Posterior cingulate gyrus (tissue), 11 donors: ENCODE measurements around the gene FCER2.
"Not testable (repeated sequence)": the region's sequence is repeated elsewhere in the genome, so short reads cannot be mapped to it uniquely, and the experiment has no call there.

Source experiments
- DNase-seq, 10 donors: peaks; one replicate each; pipeline versions ENCODE4 v3.0.0 to v3.0.0-alpha.2; 2020 to 2021; ENCODE audit warnings: mixed read lengths in 3 of 10
- intact Hi-C: fragments of 100-400 bp; cut with DNase I; formaldehyde crosslinking; loops from one replicate; pipeline ENCODE4 v1.15.1; 2023

Gene FCER2

DNA sequence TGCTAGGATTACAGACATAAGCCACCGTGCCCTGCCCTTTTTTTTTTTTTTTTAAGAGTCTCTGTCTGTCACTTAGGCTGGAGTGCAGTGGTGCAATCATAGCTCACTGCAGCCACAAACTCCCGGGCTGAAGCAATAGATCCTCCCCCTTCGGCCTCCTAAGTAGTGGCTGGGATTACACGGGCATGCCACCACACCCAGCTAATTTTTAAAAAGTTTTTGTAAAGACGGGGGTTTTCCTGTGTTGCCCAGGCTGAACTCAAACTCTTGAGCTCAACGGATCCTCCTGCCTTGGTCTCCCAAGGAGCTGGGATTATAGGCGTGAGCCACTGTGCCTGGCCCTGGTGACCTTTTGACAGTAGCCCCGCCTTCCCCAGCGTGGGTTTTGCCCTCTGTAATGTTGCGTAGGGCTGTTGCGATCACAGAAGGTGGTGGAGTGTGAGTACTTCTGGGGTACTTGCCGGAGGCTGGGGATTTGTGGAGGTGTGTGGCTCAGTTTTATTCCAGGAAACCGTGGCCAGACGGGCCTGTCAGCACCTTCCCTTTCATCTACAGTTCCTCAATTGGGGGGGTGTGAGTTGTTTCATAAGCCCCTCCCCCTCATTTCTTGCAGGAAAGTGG lies 44.7 kb downstream of the FCER2 start:
- intact Hi-C loops: no loop called here
- DNase-seq: no peak

DNA sequence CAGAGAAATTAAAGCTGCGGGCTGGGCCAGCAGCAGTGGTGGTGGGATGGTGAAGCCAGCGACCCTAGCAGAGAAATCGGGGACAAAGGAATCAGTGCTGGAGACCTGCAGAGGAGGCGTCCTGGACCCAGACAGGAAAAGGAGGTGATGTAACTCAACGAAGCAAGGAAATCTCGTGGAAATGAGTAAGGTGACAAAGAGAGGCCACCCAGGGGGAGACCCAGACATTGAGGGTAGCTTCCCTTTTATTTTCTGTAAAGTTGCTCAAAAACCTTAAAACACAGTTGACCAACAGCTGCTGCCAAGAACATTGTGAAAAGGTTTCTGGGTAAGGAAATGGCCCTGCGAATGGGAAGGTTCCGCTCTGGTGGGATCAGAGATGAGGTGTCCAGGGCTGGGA lies 46.4 kb downstream of the FCER2 start:
- intact Hi-C loops: no loop called here
- no peak for DNase-seq

- DNase-seq: no peak
These were observed 47.5 kb downstream of the FCER2 start for GRCh38 chr19:7654401-7654800.

GRCh38 chr19:7652061-7652641 lies 49.8 kb downstream of the FCER2 start:
- peak; percentile 49 to 97 (median 82) for DNase-seq
- intact Hi-C loops: loop anchor here (1.0 kb wide), 2 partner anchors 28 to 147 kb away; partner anchors contain the start of gene TRAPPC5

More at GRCh38 chr19:7654401-7654800, 47.5 kb downstream of the FCER2 start:
- intact Hi-C loops: no loop called here

DNA sequence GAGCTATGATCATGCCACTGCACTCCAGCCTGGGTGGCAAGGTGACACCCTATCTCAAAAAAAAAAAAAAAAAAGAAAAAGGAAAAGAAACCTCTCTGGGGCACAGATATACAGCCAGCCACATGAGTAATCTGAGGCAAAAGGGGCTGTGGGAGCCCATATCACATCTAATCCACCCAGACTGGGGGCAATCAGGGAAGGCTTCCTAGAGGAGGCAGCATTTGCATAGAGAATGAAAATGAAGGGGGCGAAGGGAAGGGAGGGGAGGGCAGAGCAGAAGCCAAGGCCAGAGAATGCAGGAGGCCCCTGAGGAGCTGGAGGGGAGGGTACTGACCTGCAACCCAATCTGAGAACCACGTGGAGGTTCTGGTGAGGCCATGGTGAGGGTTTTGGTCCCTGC lies 51.8 kb downstream of the FCER2 start:
- DNase-seq: no peak
- intact Hi-C loops: no loop called here

DNA sequence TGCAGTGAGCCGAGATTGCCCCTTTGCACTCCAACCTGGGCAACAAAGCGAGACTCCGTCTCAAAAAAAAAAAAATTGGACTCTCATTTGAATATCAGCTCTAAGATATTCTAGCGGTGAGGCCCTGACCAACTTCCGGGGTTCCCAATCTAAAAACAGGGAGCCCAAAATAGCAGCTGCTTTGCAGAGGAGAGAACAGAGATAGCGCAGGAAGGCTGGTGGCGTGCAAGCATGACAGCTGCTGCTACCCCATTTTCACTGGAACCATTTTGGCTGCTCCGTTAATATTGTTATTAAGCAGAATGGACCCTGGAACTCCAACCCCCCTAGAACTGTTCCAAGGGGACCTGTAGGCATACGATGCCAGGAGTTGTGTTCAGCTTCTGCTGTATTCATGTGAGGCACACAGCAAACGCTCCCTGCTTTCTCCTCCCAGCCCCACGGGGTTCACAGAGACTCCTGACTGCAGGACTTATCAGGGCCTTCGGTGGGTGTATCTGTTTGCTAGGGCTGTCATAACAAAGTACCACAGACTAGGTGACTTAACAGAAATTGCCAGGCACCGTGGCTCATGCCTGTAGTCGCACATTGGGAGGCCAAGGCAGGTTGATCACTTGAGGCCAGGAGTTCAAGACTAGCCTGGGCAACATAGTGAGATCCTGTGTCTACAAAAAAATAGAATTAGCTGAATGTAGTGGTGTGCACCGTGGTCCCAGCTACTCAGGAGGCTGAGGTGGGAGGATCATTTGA lies 53.5 kb downstream of the FCER2 start:
- no peak for DNase-seq
- intact Hi-C loops: no loop called here

GRCh38 chr19:7647156-7647555 lies 54.8 kb downstream of the FCER2 start:
- intact Hi-C loops: no loop called here
- DNase-seq: no peak

- intact Hi-C loops: no loop called here
- DNase-seq: no peak
These were observed 55.6 kb downstream of the FCER2 start for GRCh38 chr19:7646426-7646700.

- intact Hi-C loops: no loop called here
- DNase-seq: no peak
These were observed 56.1 kb downstream of the FCER2 start for GRCh38 chr19:7645656-7646425.

DNA sequence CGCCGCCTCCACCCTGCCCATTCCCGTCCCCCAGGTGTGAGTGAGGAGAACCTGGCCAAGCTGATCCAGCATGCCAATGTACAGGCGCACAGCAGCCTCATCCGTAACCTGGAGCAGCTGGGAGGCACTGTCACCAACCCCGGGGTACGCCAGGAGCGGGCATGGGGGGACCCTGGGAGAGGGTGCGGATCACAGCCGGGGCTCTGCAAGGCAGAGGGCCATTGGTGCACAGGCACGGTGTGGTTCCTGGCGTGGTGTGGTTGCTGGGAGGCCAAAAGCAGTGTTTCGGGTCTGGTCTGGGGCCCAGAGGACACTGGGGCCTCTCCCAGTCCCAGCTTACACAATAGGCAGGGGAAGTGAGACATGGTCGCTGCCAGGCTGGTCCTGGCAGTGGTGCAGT lies 56.8 kb downstream of the FCER2 start:
- intact Hi-C loops: no loop called here
- DNase-seq: no peak

- no peak for DNase-seq
These were observed 57.4 kb downstream of the FCER2 start for GRCh38 chr19:7644550-7644877.

GRCh38 chr19:7643629-7644549 lies 58.0 kb downstream of the FCER2 start:
- intact Hi-C loops, DNase-seq: not testable (repeated sequence)

More at GRCh38 chr19:7644550-7644877, 57.4 kb downstream of the FCER2 start:
- intact Hi-C loops: no loop called here

DNA sequence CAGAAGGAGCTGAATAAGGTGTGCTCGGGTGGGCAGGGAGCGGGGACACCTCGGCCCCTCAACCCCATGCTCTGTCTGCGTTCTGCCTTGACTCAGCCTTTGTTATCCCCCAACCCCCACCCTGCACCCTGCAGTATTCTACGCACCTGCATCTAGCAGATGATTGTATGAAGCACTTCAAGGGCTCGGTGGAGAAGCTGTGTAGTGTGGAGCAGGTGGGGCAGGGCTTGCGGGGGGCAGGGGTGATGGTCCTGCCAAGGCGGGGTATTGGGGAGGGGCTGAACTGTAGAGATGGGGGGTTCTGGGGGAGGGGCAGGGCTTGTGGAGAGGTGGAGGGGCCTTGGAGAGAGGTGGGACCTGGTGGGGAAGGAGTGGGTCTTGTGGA lies 58.9 kb downstream of the FCER2 start:
- no peak for DNase-seq
- intact Hi-C loops: no loop called here

DNA sequence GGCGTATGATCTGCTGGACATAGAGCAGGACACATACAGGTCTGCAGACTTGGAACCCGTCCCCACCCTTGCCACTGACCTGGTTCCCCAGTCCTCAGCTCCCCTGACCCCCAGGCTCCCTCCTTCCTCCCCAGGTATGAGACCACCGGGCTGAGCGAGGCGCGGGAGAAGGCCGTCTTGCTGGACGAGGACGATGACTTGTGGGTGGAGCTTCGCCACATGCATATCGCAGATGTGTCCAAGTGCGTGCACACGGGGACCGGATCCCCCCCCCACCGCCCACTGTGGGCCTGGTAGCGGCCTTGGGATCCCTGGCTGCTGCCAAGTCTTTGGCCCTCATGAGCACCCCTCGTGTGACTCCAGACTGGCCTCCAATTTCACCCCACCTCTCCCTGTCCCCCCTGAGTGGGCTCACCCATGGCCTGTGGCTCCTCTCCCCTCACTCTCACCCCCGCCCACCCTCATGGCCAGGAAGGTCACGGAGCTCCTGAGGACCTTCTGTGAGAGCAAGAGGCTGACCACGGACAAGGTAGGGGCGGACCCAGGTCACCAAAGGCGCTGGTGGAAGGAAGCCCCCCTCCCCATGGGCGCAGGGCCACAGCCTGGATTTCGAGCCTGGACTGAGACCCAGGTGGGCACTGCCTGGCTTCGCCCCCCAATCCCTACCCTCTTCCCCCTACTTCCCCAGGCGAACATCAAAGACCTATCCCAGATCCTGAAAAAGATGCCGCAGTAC lies 59.5 kb downstream of the FCER2 start:
- intact Hi-C loops: no loop called here
- DNase-seq: no peak

GRCh38 chr19:7641290-7642276 lies 60.3 kb downstream of the FCER2 start:
- DNase-seq: no peak
- intact Hi-C loops: no loop called here

GRCh38 chr19:7640803-7641202 lies 61.1 kb downstream of the FCER2 start:
- intact Hi-C loops: no loop called here
- DNase-seq: no peak

DNA sequence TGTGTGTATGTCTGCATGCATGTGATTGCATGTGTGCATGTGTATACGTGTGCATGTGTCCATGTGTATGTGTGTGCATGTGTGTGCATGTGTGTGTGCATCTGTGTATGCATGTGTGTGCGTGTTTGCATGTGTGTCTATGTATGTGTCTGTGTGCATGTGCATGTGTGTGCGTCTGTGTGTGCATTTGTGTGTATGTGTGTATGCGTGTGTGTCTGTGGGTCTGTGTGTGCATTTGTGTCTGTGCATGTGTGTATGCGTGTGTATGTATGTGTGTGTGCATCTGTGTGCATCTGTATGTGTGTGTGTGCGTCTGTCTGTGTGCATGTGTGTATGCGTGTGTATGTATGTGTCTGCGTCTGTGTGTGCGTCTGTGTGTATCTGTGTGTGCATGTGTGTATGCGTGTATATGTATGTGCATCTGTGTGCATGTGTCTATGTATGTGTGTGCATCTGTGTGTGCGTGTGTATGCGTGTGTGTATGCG lies 62.0 kb downstream of the FCER2 start:
- intact Hi-C loops: no loop called here
- DNase-seq: no peak

DNA sequence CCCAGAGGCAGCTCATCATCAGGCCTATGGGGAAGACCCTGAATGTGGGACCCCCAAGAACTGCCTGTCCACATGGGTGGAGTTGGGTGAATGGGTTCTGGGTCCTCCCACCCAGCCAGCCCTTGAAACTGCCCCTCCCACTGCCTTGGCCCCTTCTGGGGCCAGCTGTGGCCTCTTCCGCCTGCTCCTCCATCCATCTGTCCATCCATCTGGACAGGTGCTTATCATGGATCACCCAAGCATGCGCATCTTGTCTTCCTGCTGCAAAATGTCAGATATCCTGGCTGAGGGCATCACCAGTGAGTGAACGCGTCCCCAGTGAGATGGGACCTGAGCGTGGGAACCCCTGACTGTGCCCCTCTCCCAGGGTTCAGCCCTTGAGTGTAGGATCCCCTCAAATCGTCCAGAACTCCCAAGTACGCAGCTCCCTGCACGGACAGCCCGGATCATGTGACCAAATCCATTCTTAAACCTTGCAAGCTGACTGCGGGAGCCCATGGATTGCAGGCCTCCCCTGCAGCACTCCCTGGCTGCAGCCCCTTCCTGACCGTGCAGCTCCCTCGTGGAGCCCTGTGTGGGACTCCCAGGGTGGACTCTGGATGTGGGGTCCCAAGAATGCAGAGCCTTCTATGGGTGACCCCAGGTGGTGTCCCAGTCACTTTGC lies 63.0 kb downstream of the FCER2 start:
- intact Hi-C loops: no loop called here
- no peak for DNase-seq
